ENCODE measurements around the gene STK38L.

Gene STK38L

DNA sequence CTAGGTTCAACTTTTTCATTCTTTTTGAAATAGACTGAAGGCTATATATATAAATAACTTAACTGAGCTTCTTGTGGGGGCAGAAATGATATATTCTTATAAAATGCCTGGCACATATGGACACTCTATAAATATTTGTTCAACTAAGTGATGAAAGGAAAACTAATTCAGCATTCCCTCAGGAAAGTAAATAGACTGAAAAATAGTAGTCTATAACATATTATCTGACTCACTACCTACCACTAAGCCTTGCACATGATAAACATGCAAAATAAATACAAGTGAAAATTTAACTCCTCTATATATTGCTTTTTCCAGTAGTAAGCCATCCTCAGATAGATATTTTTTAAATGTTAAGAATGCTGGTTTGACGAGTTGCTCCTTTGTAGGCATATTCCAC, 72.9 kb downstream of the STK38L start:
- no peak for DNase-seq (ENCODE audit: low read depth in 2 of 2)

- peak; percentile 57 to 62 for DNase-seq (ENCODE audit: low read depth in 2 of 2)
These were observed 75.3 kb downstream of the STK38L start for GRCh38 chr12:27319409-27319808.

DNA sequence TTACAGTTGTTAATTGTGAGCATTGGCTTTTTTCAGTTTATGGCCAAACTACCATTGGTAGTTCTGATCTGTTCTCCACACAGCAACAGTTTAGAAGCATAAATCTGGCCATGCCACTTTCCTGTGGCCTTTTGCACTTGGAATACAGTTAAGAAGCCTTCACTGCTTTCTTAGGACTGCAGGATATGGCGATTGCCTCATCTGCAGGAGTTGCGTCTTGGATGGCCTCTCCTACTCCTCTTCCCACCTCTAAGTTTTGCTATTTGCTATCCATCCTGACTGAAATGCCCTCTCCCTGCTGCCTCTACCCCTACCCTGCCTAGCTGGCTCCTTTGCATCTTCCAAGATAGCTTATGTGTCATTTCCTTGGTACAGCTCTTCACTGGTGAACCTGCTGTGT, 75.8 kb downstream of the STK38L start:
- no peak for DNase-seq (ENCODE audit: low read depth in 2 of 2)

GRCh38 chr12:27324530-27324929, 80.4 kb downstream of the STK38L start:
- DNase-seq (ENCODE audit: low read depth in 2 of 2): no peak

- DNase-seq (ENCODE audit: low read depth in 2 of 2): no peak
These were observed 86.8 kb downstream of the STK38L start for GRCh38 chr12:27330846-27331245.

DNA sequence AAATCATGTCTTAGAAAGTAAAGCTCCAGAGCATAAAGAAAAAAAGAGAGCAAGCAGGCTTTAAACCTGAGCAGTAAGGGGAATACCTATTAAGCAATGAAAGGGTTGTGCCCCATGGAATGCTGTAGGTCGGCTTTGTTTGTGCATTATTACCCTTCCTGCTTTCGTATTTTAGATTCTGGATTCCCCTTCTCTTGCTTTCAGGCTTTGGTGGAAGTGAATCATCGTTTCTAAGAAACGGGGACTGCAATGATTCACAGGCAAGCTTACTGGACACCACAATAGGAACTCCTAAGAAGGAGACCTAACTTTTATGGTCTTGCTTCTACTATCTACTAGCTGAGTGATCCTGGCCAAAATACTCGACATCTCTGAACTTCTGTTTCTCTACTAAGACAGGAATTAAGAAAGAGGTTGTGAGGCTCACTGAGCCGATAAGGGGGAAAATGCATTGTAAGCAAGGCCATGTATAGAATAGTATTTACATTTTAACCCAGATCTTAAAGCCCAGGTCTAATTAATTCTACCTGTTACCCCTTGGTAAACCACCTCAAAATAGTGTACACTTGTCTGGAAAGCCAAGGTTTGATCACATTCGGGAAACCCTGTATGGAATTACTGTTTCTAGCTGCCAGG, 87.3 kb downstream of the STK38L start:
- peak; percentile 67 to 72 for DNase-seq (ENCODE audit: low read depth in 2 of 2)

GRCh38 chr12:27331927-27332324, 87.8 kb downstream of the STK38L start:
- DNase-seq (ENCODE audit: low read depth in 2 of 2): no peak

GRCh38 chr12:27332407-27332713, 88.3 kb downstream of the STK38L start:
- no peak for DNase-seq (ENCODE audit: low read depth in 2 of 2)

- DNase-seq (ENCODE audit: low read depth in 2 of 2): no peak
These were observed 88.8 kb downstream of the STK38L start, which contains the start of gene BMAL2 for GRCh38 chr12:27332714-27333402. TSS of gene BMAL2 (plus strand) at chr12:27332836. CDS start at chr12:27333073, 237 bp downstream.

DNA sequence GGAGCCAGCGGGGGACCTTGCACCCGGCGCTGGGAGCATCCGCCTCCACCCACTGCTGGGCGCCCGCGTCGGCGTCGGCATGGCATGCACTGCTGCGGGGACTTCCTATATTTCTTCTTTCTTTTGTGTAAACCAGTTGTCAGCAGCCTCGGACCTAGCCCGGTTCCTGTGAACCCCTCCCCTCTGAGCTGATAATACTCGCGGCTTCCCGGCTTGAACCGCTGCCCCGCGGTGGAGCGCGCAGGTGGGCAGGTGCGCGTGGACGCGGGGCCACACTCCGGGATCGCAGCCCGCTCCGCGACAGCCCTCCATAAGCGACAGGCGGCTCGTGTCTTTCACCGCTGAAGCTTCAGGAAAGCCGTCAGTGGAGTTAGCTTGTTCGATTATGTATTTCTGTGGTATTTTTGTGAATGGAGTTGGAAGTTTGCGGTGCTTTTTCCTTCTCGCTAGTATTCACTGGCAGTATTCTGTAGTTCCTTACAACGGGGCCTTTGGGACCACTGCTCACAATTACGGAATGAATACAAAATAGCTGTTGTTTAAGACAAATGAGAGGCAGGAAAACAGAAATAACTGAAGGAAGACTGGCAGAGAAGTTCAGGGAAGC, 89.4 kb downstream of the STK38L start:
- DNase-seq (ENCODE audit: low read depth in 2 of 2): no peak

- DNase-seq (ENCODE audit: low read depth in 2 of 2): no peak
These were observed 90.1 kb downstream of the STK38L start for GRCh38 chr12:27334042-27334720.

GRCh38 chr12:27334721-27335082, 90.6 kb downstream of the STK38L start:
- no peak for DNase-seq (ENCODE audit: low read depth in 2 of 2)

DNA sequence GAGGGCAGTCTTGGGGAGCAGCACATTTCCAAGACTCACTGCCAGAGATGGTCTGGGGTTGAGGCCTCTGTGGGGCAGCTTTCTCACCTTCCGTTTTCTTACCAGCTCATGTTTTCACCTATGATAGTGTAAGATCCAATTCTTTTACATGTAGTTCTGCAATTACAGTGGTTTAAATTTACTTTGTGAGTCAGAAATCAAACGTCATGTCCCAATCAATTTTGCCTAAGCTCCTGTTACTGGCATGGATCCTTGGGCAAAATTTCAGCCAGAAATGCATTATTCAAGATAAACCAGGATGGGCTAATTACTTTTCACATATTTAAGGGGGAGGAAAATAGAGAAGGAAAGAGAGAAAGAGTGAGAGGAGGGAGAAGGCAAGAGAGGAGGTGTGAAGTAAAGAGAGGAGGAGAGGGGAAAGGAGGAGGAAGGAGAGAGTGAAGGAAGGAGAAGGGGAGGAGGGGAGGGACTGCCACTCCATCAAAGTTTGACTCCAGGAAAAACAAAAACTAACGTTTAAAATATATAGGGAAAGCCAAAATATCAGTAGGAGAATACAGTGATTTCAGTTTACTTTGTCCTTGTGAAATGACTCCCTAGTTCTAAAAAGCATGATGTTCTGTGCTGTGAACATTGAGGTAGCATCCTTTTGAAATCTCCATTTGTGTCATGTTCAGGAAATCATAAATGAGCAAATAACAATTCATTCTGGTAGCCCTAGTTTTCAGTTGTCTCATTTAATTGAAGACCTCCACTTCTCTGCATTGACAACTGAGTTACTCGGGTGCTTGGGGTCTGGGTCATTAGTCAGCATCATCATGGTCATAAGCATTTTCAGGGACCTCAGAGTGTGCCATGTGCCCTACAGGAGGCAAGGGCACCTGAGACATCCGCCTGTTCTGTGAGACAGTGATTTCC, 91.5 kb downstream of the STK38L start:
- no peak for DNase-seq (ENCODE audit: low read depth in 2 of 2)

DNA sequence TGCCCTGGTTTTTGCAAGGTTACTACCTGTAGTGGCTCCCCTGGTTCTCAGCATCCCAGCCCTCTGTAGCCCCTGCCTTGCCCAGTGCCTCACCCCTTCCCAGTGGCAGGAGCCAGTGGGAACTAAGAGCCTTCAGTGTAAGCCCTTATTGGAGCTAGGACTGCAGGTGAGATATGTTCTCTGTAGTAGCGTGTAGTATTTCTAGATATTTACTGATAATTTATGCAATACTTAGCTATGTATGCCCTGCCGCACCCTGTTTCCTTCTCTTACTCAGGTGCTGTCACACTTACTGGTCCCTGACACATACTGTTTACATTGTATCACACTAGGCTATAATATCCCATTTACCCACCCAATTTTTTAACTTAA, 92.2 kb downstream of the STK38L start:
- no peak for DNase-seq (ENCODE audit: low read depth in 2 of 2)

DNA sequence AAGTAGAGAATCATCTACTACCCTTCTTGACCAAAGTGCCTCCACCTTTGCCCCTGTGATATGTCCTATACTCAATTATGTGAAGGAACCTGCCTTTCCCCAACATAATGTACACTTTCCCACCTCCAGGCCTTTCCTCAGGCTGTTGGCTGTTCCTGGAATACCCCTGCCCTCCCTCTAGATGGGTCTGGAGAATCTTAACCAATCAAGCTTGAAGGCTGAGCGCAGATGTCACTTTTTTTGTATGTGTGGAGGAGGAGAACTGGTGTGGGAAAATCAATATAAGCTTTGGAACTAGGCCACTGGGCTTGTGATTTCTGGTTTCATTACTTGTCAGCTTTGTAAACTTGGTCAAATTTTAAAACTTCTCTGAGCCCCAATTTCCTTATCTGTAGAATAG, 93.3 kb downstream of the STK38L start:
- no peak for DNase-seq (ENCODE audit: low read depth in 2 of 2)

GRCh38 chr12:27338473-27338872, 94.4 kb downstream of the STK38L start:
- DNase-seq (ENCODE audit: low read depth in 2 of 2): no peak

DNA sequence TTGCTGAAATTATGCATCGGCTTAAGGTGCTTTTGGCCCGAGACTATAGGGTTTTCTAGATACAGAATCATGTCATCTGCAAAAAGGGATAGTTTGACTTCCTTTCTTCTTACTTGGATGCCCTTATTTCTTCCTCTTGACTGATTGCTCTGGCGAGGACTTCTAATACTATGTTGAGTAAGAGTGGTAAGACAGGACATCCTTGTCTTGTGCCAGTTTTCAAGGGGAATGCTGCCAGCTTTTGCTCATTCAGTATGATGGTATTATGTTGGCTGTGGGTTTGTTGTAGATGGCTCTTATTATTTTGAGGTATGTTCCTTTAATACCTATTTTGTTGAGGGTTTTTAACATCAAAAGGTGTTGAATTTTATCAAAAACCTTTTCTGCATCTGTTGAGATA, 96.9 kb downstream of the STK38L start:
- no peak for DNase-seq (ENCODE audit: low read depth in 2 of 2)

GRCh38 chr12:27342536-27342935, 98.5 kb downstream of the STK38L start:
- no peak for DNase-seq (ENCODE audit: low read depth in 2 of 2)

DNA sequence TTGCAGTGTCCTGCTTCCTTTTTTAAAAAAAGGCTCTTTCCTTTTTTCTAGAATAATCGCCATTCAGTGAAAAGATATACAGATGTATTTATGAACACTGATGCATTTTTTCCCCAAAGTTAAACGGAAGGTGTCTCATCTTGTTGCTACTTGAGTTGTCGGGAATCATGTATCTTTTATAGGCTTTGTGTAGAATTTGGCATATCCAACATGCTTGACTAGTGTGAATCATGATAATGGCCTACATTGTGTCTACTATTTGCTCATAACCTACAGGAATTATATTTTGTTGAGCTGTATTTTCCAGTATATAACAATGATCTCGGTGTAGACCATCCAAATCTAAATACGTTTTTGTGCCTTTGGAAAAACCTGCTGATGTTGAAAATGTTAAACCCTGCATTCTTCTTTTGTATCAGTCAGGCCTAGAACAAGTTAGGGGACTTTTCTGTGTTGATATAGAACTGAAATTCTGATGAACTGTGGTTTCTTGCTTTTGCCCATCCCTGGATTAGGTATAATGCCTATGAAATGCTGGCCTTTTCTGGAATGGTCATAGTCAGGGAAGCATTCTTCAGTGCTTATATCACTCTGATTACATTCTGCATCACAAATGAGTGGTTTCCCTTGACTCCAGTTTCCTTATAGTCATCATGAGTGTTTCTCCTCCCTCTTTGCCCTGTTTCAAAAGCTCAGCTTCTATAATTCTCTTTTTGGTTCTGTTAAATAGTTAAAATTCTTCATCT, 99.3 kb downstream of the STK38L start:
- DNase-seq (ENCODE audit: low read depth in 2 of 2): peak; percentile 76 to 77

GRCh38 chr12:27344246-27344645, 100.2 kb downstream of the STK38L start:
- DNase-seq (ENCODE audit: low read depth in 2 of 2): no peak

GRCh38 chr12:27344760-27345159, 100.7 kb downstream of the STK38L start:
- no peak for DNase-seq (ENCODE audit: low read depth in 2 of 2)
